Amniotic stem cell (primary cell): ENCODE results near the gene GMCL1.
"Not testable (repeated sequence)": the region's sequence is repeated elsewhere in the genome, so short reads cannot be mapped to it uniquely, and the experiment has no call there.

Experiments used
- DNase-seq: peaks from one replicate; lab custom pipeline; 2025; lab: John Stamatoyannopoulos, UW

The GMCL1 gene

DNA sequence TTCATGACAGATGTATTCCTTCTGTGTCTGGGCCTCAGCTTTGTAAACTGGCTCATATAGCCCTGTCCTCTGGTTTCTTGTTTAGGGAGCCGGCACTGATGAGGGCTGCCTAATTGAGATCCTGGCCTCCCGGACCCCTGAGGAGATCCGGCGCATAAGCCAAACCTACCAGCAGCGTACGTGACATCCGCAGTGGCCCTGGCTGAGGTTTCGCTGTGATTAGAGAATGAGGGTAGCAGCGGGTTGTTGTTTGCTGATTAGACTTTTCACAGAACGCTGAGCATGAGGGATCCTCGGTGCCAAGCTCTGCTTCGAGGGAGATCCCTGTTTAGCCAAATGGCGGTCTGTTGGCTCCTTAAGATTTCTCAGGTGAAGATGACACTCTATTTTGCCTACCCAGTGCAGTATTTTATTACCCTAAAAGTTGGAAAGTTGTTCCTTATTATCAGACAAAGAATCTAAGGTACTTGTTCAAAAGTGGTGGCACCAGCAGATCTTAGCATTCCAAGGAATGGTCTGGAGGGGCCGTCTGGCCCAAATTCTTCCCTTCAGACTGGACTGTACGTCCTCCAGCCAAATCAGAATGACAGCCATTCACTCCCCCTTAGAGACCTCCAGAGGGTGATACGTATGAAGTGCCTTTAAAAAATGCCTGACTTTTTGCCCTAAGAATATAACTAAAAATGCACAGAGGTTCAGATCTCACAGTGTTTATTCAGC, 21.5 kb upstream of the GMCL1 start:
- DNase-seq = no peak

DNA sequence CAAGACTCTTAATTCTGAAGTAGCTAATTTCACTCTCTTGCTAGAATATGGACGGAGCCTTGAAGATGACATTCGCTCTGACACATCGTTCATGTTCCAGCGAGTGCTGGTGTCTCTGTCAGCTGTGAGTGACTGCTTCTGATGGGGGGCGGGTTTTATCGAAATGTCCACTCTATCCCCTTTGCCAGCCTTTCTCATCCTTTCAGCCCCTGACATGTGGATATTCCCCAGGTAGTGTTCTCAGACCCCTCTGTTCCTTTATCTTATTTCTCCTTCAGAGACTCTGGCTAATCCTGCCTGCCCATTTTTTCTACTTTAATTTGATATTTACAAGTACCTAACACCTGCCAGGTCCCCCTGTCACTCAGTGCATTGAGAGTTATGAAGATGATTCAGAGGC, 18.9 kb upstream of the GMCL1 start:
- no peak for DNase-seq

DNA sequence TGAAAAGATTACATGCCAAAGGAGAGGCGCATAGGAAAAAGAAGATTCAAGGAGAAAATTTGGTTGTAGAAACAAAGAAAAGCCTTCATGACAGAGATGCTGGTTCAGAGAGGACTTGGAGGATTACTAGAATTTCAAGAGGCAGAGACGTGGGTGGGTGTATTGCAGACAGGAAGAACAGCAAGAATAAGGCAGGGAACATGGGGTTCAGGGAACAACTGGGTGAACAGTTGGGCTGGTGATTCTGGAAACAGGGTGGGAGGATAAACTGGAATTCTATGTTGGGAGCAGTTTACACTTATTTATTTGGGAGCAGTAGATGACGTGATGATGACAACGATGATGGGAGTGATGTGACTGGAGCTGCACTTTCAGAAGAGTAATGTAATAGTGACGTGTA, 18.4 kb upstream of the GMCL1 start:
- DNase-seq = no peak

DNA sequence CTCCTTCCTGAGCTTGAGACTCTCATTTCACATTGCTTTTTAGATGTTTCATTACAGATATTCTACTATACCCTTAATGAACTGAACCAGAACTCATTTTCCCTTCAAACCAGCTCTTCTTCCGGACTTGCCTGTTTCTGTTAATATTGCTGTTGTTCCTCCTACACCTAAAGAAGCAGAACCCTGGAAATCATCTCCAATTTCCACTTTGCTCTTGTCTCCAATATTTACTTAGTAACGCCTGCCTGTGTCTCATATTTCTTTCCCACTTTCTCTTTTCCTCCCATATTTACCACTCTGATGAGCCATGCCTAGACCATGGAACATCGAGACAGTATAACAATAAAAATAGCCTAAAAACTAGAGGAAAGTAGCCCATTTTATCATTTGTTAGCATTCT, 17.9 kb upstream of the GMCL1 start:
- DNase-seq = no peak

DNA sequence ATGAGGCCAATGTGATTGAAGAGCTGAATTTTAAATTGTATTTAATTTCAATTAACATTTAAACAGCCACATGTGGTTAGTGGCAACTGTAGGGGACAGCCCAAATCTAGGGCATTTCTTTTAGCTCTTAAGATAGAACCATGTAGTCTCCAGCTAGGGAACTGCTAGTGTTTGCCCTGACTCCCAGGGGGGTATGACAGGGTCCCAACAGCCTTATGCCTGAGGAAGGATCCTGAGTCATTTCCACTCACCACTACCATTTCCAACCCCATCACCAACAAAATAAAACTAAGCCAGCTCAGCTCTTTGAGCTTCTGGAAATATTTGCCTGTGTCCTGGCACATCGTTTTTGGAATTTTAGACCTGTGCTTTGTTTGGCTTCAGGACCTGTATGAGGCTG, 13.7 kb upstream of the GMCL1 start:
- no peak for DNase-seq

DNA sequence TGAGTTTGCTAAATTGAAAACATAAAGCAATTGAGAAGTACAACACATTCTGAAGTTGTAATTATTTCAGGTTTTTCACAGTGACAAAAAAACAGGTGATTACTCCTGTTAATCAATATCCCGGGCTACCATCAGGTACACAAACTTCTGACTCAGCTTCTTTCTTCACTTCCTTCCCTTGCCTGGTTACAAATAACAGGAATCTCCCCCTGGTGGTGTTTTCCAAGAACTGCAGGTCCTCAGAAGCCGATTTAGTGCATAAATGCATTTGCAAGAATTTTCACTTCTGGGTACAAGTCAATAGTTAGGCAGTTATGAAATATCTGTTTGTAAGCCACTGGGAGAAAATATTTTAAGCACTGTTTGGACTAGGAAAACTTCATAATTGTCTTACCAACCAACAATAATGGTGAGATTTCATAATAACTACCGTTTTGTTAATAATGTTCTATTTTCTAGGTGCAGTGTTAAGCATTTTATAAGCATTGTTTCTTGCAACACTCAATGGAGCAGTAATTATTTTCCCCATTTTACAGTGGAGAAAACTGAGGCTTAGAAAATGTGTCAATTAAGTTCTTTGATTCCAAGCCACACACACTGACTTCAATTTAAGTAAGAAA, 12.4 kb upstream of the GMCL1 start:
- DNase-seq = peak; percentile 77

DNA sequence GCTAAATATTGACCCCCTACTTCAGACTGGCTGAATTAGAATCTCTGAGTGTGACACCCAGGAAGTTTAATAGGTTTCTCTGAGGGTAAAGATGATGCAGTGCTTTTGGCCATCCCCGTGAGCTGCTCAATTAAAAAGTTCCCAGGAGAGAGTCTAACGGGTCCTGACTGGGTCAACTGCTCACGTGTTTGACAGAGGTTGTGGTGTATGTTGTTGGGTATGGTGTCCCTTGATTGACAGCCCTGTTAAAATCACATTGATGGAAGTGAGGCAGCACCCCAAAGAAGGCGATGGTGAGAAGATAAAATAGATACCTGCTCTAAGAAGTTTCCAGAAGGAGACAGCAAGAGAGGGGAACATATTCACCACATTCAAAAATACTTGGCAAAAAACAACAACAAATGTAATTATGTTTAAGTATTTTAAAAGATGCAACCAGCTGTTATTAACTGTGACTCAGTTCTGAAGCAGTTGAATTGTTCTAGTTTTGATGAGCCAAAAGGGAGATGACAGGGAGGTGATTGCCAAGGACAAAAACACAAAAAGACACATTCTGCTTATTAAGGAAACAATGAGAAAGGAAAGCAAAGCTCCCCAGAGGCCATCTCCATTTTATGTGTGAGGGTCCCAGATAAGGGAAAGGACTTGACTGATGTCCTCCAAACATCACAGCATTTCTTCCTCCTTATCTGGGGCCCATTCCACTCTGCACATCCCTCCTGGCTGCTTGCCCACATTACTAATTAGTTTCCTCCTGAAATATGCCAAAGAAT, 11.5 kb upstream of the GMCL1 start:
- no peak for DNase-seq

DNA sequence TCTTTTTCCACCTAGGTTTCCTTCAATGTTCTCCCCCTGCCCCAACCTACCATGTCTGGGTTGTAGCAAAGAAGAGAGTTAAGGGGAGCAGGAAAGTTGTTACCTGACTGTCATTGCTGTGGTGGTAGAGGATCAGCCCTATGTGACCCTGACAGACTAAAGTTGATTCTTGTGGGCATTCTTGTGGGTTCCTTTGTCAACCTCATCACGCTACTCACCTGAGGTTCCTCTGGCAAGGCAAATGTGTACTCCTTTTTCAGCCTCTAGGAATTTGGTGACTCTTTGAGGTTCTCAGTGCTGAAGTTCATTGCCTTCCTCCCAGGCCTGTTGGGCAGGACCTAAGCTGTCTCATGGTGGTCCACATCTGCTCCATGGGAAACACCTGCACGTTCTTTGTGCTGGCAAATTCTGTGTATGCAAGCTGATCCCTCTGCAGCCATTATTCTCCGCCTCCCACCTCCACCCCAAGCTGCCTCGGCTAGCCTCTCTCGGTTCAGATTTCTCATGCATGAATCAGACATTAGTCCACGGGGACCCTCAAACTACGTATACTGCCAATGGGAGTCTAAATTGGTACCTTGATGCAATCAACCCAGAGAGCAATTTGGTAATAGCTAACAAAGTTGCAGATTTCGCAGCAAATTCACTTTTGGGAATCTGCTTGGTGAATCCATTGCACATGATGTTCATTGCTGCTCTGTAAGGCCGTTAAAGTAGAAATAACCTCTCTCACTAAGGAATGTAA, 1.5 kb upstream of the GMCL1 start:
- no peak for DNase-seq

DNA sequence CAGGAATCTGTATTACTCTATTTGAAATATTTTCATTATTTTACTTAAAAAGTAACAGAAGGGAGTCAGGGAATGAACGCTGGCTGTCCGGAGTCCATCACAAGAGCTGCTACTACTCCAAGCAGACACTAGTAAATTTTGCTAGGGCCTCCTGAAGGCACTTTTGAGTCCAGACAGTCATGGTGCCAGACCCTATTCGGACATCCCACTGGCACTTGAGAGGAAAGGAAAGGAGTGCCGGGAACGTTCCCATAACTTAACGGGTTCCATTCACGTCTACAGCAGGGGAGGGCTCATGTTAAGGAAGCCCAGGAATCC, 563 bp upstream of the GMCL1 start:
- DNase-seq = no peak

DNA sequence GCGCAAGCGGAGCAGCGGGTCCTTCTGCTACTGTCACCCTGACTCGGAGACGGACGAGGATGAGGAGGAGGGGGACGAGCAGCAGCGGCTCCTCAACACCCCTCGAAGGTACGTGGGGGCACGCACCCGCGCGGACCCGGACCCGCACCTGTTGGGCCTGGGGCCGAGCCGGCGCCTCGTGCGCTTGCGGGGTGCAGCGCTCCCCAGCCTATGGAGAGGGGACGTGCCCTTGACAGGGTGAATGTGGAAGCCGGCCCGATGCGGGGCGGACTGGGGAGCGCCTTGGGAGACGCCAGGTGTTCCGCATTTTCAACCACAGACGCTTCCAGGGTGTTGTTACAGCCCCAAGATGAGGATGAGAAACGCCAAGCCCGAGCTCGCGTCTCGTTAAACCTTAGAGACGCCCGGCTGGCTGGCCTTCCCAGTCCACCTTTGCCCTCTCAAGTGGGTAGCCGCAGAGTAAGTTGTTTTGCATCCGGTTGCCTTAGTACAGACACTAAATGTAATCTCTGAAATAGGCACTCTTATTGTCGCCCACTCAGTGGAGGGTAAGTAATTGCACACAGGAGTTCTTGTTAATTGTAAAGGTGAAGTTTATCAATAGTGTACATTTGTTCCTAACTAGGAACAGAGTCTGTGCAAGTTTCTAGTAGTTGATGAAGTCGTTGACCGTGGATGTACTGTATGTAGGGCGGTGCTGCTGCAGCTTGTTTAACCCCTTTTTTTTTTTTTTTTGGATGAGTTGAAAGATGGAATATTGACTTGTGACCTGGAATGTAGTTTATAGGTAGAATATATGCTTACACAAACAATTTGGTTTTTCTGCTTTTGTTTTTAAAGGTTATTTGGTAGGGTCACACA, 815 bp downstream of the GMCL1 start:
- DNase-seq = no peak

DNA sequence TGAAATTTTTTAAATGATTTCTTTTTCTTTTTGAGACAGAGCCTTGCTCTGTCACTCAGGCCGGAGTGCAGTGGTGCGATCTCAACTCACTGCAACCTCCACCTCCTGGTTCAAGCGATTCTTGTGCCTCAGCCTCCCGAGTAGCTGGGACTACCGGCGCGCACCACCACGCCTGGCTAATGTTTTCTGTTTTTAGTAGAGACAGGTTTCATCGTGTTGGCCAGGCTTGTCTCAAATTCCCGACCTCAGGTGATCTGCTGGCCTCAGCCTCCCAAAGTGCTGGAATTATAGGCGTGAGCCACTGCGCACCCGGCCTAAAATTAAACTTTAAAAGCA, 1.4 kb downstream of the GMCL1 start:
- not testable (repeated sequence) for DNase-seq

DNA sequence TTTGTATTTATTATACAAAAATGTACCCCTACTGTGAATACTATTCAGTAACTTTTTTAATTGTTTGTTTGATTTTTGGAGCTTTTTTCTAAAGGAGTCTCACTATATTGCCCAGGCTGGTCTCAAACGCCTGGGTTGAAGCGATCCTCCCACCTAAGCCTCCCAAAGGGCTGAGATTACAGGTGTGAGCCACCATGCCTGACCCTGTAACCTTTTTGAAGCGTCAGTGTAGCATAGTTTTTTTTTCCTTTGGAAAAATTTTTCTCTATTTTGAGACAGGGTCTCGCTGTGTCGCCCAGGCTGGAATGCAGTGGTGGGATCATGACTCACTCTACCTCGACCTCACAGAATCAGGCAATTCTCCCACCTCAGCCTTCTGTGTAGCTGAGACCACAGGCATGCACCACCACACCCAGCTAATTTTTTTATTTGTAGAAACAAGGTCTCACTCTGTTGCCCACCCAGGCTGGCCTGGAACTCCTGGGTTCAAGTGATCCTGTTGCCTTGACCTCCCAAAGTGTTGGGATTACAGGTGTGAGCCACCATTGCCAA, 2.0 kb downstream of the GMCL1 start:
- no peak for DNase-seq

DNA sequence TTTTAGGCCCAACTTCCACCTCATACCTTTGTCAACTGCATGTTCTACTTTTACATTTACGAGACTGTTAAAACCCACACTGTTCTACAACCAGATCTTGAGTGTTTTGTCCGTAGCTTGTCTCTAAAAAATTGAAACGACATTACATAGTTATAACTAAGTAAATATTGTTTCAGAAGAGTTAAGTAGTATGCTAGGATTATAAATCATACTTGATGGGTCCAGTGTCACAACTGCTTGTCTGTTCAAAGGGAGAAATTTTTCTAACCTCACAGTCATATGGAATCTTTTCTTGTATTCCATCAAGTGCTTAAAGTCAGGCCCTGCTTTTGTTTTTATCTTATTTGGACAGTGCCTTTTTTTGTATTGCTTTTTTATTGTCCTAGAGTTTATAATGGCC, 4.3 kb downstream of the GMCL1 start:
- DNase-seq = no peak

DNA sequence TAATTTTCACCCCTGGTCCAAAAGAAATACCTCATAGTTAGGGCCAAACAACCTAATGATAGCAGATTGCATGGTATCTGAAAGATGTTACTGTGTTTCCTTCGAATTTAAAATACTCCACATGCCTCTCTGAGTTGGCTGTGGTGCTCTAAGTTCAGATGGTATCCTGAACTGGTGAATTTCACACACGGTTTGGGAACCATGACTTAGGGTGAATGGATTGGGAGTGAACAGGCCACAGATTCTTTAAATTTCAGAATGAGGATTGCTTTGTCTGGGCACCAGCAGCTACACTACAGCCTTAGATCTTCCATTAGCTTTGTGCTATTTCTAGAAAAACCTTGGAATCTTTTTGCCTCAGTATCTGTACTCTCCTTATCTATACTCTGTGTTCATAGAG, 6.2 kb downstream of the GMCL1 start:
- DNase-seq = no peak

DNA sequence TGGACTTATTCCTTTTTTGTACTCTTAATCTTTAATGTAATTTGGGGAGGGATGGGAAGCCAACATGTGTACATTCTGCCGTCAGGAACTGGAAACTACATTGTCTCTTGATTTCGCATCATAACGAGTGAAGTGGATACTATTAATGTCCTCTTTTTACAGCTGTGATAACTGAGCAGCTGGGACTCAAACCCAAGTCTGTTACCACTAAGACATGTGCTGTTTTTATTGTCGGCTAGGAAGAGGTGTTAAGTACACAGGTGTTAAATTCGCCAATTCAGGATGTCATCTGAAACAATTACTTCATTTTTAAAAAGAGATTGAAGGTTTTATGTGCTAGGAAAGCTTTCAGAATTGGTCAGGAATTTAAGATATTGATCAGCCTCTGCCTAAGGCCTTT, 6.9 kb downstream of the GMCL1 start:
- no peak for DNase-seq

DNA sequence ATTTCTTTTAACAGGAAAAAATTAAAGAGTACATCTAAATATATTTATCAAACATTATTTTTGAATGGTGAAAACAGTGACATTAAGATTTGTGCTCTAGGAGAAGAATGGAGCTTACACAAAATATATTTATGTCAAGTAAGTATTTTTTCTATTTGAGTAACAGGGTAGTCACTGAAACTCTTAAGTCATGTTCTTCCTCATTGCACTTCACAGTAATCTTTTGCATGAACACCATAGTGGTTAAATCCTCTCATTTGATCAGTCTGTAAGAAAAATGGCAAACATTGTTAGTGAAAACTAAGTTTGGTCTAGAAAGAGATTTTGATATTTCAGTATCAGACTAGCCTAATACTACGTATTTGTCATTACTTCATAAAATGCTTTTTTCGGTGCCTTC, 8.1 kb downstream of the GMCL1 start:
- no peak for DNase-seq

DNA sequence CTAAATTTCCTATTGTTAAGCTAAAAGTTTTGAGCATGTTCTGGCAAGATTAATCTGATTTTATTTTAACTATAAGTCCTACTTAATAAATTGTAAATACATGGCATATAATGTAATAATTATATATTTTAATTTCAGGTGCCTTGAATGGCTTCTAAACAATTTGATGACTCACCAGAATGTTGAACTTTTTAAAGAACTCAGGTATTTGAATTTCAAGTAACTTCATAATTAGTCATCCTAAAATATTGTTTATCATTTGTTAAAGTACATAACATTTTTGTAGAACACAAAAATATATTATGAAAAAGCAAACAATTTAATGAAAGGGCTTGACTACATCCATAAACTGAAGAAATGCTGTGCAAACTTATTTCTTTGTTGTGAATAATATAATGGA, 14.5 kb downstream of the GMCL1 start:
- DNase-seq = no peak

DNA sequence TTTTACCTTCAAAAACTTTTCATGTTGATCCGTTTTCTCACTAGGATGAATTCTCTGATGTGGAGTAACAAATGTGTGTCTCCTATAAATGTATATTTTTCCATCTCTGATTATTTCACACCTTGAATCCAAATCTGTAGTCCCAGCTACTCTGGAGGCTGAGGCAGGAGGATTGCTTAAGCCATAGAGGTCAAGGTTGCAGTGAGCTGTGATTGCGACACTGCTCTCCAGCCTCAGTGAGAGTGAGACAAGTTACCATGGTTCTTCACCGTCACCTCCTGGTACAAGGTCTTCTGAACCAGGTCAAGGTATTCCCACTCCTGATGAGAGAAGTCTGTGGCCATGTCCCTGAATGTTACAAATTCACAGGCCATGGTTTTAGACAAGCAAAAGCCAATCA, 15.1 kb downstream of the GMCL1 start:
- no peak for DNase-seq

DNA sequence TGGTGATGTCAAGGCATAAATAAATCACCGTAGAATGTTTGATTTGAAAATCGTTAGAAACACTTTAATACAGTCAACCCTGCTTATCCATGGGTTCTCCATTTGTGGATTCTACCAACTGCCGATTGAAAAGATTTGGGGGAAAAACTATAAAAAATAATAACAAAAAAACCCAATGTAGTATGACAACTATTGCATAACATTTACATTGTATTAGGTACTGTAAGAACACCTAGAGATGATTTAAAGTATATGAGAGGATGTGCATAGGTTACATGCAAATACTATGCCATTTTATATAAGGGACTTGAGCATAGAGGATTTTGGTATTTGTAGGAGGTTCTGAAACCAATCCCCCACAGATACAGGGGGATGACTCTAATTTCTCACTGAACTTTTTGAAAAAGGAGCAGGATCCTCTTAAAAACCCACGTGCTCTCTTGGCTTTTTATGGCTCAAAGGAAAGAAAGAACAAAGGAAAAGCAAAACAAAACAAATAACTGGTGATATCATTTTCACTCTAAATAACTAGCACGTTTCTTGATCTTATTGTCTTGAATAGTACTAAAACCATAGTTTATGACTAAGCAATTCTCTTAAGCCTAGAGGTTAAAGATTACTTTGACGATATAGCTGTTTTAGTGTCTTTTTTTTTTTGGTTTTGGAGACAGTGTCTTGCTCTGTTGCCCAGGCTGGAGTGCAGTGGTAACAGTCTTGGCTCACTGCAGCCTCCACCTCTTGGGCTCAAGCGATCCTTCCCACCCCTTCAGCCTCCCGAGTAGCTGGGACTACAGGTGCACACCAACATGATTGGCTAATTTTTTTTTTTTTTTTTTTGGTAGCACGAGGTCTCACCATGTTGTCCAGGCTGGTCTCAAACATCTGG, 17.0 kb downstream of the GMCL1 start:
- DNase-seq = no peak

DNA sequence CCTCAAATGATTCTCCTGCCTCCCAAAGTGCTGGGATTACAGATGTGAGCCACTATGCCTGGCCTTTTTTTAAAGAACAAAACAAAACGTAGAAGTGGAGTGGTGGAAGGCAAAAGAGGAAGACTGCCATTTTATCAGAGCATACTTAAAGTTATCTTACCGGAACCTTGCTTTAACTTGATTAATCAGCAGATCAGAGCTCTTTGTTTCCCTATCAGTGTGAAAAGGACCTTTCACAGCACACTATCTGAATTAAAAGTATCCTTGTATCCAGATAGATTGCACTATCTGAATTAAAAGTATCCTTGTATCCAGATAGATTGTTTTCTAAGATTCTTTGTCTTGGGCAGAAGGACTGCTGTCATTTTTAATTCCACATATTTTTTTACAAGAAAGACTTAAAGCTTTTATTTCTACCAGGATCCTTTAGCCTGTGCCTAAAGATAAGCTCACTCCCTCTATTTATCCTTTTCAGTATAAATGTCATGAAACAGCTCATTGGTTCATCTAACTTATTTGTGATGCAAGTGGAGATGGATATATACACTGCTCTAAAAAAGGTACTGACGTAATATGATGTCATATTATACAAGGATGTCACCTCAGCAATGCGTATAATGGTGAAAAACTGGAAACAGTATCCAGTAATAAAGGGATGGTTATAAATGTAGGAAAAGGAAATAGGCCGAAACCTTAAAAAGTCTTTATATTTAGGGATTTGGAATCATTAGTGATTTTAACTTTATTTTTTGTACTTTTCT, 17.8 kb downstream of the GMCL1 start:
- DNase-seq = no peak
